ENCODE data around the gene S100A10.

- TF ChIP-seq CTCF (IDR thresholded peaks at IDR 0.05; ENCODE audit: low read length) = no peak
- no peak for TF ChIP-seq EZH2phosphoT487 (IDR thresholded peaks at IDR 0.05; ENCODE audit: low read length)
Measured at GRCh38 chr1:151952811-151953210, 40.8 kb downstream of the S100A10 start.

Data from MM.1S (cell line).